NCI-H446 (cell line): ENCODE results near the gene TSPEAR.

ENCODE experiments used
- DNase-seq, 2 experiments: peaks; one replicate each; lab custom pipeline; 2025; lab: John Stamatoyannopoulos, UW

The TSPEAR gene

DNA sequence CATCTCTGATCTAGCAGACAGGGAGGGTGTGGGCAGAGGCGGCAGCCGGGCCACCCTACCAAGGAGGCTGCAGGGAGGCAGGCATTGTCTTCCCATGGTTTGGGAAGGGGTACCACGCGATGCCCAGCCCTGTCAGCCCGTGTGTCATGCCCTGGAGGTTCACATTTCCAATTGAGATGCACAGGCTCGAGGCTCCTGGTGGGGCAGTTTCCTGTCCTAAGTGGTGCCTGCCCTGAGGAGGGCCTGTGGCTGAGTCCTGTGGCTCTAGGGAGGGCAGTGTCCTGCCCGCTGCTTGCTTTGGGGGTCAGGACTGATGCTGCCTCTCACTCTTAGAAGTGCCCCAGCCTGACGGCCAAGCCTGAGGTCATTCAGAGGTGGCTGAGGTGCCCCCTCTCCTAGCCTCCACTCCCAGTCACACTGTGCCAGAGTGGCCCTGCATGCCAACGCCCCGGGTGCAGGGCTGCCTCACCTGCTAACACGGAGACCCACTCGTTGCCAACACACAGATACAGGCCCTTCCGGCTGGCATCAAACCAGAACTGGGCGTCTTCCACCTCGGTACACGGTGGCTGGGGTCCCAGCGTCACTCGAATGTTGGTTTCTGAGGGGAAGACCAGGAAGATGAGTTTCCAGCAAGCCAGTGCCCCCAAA, 183.3 kb downstream of the TSPEAR start:
- DNase-seq: no peak

DNA sequence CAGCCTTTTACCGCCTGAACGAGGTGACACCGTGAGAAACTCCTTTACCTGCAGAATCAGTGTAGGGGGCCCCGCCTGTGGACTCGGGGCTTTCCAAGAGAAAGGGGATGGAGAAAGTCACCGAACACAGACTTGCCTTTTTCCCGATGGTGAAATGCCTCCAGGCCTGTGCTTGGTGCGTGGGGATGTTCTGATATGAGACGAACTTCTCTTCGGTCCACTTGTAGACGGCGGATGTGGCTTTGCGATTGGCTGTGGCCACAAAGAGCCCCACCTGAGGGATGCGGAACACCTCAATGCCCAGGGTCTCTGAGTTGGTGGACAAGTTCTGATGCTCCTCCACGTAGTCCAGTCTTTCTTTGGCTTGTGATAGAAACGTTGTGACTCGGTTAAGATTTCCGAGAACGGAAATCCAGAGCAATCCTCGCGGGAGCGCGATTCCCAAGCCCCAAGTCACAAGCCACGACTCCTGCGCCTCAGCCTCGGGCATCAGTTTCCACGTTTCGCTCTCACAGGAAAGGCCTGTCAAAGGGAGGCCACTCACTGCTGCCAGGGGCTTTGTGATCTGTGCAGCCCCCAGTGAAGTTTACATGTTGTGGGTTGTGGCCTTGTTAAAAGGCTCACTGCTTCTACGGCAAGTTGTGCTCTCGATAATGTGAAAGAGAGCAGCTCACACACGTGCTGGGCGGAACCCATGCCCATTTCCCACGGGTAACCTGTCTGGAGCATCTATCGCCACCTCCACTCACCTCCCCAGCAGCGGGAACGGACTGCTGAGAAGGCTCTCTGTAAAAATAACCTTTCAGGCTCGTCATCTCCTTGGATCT, 184.0 kb downstream of the TSPEAR start:
- no peak for DNase-seq

DNA sequence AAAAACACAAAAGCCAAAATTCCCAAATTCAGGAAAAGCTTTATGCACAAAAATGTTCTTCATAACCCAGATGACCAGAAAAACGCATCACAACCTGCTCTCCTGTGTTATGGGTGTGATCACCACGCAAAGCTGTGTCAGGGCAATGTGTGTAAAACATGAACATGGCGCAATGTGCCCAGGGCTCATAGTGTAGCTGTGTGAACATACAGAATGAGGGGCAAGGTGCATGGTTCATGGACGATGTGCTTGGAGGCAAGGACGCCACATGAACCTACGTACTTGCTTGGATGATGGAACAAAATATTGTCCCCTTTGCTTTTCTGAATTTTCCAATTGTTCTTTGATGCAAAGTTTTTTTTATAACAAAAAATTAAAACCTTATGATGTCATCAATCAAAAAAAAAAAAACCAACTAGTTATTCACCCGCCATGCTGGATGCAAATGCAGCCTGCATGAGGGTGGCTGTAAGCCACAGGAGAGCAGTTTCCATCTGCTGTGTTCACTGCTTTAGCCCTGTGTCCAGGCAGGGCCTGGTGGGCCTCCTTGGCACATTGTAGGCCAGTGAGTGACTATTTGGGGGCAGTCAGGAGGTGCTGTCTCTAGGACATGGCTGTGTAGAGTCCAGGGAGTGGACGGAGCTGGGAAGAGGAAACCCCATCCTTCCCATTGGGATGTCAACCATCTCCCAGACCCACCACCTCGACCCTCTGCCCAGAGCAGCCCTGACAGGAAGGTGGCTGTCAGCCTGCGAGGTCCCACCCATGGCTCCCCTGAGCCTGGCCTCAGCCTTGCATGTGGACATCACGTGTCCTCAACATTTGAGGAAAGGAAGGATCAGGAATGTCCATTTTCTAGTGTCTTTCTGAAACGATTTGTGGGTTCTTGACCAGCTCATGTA, 185.0 kb downstream of the TSPEAR start:
- no peak for DNase-seq

DNA sequence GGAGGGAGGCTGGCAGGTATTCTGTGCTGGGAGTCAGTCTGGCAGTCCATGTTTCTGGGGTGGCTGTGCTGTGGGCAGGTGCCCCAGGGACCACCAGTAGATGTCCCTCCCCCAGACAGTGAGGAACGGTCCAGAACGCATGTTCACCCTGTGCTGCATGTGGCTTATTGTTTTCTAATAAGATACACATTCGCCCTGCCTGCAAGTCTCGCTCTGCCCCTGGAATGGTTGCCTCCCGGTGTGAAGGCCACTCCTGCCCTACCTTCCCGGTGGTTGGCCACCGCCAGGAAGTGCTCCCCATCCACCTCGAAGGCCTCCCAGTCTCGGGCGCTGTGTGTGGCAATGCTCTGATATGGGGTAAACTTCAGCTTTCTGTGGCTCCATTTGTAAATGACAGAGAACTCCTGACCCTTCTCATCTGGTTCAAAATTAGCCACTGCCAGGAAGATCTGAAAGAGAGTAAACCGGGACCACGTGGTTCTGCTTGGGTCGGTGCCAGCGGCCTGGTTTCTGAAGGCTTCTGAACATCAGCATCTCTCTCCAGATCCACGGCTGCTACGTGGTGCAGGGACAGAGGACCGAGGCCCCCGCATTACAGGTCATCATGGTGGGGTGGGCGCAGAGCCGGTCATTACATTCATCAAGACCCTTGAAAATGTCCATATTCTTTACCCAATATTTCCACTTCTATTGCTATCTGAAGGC, 185.8 kb downstream of the TSPEAR start:
- no peak for DNase-seq

DNA sequence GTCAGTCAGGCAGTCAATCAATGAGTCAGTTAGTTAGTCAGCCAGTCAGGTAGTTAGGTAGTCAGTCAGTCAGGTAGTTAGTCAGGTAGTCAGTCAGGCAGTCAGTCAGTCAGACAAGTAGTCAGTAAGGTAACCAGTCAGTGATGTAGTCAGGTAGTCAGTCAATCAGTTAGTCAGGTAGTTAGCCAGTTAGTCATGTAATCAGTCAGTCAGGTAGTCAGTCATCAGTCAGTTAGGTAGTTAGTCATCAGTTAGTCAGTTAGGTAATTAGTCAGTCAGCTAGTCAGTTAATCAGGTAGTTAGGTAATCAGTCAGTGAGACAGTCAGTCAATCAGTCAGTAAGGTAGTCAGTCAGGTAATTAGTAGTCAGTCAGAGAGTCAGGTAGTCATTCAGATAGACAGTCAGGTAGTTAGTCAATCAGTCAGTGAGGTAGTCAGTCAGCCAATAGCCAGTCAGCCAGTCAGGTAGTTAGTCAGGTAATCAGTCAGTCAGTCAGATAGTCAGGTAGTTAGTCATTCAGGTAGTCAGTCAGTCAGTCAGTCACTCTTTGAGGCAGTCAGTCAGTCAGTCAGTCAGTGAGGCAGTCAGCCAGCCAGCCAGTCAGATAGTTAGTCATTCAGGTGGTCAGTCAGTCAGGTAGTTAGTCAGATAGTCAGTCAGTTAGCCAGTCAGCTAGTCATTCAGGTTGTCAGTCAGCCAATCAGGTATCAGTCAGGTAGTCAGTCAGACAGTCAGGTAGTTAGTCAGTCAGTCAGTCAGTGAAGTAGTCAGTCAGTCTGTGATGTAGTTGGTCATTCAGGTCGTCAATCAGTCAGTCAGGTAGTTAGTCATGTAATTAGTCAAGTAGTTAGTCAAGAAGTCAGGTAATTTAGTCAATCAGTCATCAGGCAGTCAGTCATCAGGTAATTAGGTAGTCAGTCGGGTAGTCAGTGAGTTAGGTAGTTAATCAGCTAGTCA, 186.7 kb downstream of the TSPEAR start:
- no peak for DNase-seq

DNA sequence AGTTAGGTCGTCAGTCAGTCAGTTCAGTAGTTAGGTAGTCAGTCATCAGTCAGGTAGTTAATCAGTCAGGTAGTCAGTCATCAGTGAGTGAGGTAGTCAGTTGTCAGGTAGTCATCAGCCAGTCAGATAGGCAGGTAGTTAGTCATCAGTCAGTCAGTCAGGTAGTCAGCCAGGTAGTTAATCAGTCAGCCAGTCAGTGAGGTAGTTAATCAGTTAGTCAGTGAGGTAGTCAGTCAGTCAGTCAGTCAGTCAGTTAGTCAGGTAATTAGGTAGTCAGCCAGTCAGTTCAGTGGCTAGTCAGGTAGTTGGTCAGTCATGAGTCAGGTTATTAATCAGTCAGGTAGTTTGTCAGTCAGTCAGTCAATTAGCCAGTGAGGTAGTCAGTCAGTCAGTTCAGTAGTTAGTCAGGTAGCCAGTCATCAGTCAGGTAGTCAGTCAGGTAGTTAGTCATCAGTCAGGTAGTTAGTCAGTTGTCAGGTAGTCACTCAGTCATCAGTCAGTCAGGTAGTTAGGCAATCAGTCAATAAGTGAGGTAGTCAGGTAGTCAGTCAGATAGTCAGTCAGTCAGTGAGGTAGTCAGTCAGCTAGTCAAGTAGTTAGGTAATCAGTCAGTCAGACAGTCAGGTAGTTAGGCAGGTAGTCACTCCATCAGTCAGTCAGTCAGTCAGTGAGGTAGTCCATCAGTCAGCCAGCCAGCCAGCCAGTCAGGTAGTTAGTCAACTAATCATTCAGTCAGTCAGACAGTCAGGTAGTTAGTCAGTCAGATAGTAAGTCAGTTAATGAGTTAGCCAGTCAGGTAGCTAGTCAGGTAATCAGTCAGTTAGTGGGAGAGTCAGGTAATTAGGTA, 187.6 kb downstream of the TSPEAR start:
- no peak for DNase-seq

DNA sequence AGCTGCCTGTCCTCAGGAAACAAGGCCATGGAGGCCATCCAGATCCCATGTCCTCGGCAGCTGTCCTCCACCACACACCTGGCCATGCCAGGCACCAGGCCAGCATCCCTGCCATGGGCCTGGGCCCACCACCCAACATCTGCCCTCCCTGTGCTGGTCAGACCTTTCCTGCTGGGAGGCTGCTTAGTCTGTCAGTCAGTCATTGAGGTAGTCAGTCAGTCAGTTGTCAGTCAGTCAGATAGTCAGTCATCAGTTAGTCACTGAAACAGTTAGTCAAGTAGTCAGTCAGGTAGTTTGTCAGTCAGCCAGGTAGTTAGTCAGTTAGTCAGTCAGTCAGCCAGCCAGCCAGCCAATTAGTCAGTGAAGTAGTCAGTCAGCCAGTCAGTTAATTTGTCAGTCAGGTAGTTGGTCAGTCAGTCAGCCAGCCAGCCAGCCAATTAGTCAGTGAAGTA, 188.6 kb downstream of the TSPEAR start:
- DNase-seq: no peak

DNA sequence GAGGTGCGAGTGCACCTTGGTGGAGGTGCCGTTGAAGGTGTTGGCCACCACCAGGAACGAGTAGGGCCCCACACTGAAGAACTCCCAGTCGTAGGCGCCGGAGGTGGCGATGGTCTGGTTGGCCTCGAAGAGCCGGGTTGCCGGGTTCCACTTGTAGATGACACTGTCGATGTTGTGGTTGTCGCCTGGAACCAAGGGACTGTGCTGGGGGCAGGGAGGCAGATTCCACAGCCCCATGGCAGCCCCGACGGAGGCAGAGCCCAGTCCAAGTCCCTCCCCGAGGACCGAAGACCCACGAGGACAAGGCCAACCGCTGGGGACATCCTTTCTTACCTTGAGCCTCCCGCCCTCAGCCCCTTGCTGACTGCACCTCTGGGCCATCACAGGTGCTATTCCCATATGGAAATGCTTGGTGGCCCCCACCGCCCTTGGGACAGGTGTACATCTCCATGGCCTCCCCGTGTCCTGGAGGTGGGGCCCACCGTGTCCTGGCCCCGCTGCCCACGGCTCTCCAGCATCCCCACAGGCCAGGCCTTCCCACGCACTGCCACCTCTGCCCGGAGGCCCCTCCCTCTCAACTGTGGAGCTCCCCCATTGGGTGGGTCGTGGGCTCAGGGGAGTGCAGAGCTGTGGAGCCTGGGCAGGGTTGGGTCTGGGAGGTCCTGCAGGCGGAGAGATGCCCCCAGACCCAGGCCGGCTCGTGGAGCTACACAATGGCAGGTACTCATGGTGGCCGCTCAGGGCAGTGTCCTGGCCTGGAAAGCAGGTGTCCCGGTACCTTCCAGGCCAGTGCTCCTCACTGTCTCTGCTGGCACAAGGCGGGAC, 189.2 kb downstream of the TSPEAR start:
- no peak for DNase-seq

DNA sequence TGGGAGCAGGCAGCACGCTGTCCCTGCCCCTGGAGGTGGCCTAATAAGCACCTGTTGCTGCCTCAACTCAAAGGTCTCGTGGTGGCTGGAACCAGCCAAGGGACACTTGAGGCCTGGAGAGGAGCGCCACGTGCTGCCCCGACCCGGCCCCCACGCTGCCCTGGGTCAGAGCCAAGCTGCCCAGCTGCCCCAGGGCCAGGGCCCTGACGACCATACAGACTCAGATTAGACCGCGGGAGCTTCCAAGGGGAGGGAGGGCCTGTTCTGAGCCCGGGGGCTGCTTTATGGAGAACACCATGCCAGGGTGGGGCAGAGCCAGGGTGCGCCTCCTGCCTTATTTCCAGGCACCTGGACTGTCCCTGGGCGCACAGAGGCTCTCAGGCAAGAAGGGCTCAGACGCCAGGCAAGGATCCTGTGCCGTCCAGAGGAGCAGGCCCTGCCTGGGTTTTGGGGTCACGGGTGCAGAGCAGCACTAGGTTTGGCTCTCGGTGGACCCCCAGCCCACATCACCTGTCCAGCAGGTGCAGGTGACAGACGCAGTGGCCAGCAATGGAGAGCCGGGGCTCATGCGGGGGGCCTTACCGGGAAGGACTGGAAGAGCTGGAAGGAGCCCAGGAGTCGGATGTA, 190.0 kb downstream of the TSPEAR start:
- no peak for DNase-seq

DNA sequence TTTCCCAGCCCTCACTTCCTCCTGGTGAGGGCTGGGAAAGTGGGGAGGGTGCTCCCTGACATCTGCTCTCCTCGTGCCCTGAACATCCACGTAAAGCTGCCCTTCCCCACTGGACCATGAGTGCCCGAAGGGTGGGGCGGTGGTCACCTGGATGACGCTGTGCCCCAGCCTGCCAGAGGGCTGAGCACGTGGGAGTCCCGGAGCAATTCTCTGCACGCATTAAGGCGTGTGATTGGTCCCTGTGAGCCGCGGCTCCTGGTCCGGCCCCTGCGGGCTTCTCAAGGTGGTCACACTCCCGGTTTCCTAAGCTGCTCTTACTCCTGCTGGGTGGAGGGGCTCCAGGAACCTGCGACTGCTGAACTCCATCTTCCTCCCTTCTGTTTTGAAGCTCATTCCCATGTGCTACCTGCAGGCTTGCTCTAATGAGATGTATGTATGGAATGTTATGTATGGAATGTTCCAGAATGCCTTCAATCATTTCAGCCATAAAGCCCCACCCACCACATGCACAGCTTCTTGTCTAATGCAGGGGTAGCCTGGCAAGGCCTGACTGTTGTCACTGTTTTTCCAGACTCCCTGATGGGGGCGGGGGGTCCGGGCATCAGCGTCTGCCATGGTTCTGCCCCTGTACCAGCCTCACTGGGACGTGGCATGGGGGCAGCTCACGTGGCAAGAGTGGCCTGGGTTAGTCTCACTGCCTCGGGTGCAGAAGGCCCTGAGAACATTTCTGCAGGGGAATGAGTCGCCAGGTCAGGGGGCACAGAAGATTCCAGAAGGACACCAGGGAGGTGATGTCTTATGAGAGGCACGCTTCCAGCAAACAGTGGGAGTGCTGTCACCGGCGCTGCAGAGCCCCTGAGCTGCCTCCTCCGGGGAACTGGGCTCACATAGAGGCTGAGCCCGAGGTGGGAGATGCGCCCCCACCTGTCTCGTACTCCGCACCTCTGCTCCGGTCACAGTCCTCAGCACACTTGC, 190.8 kb downstream of the TSPEAR start:
- no peak for DNase-seq

DNA sequence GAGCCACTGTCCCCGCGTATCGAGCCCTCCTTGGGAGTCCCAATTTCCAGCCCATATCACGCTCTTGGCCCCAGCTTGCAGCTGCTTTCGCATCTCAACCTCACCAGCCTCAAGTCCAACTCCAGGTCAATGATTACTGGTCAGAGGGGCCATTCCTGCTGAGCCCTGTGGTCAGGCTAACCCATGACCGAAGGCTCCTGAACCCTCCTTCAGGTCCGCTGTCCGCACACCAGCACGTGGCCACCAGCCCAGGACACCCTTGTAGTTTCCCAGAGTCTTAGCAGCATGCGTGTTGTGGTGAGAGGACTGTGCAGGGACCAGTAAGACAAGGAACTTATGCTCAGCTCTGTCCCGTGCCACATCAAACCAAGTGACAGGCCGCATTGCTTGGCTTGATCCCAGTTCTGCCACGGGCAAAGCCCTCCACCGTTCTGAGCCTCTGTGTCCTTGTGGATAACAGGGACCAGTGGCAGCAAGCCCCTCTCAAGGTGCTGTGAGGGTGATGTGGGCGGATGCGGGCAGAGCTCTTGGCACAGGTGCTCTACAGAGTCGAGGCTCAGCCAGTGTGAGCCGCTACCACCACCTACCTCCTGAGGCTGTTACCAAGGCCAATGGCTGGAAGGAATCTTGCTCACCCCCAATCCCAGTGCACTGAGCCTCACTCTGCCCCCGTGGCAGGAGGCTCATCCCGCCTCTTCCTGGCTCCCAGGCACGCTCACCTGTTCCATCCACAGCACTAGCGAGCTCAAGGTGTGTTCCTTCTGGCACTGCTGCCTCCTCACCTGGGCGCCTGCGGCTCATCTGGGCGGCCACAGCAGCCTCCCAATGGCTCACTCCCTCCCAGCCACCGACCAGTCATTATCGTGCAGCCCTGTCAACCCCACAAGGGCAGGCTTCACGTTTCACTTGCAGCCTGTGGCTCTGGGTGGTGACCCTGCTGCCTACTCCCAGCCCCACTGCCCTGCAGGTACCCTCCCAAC, 191.7 kb downstream of the TSPEAR start:
- DNase-seq: no peak

DNA sequence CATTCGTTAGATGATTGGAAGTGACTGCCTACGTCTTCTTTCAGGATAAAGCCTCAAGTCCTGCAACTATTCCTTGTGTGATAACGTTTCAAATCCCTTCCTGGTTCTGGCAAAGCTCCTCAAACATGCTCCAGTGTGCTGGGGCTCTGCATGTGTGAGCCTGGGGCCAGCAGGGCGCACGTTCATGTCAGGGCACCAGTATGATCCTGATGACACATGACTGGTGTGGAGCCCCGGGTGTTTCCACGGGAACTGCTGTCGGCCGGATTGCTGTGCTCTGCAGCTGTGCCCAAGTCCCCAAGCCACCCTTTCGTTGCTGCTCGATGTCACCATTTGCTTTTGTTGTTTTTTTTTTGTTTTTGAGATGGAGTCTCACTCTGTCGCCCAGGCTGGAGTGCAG, 192.7 kb downstream of the TSPEAR start:
- DNase-seq: no peak

DNA sequence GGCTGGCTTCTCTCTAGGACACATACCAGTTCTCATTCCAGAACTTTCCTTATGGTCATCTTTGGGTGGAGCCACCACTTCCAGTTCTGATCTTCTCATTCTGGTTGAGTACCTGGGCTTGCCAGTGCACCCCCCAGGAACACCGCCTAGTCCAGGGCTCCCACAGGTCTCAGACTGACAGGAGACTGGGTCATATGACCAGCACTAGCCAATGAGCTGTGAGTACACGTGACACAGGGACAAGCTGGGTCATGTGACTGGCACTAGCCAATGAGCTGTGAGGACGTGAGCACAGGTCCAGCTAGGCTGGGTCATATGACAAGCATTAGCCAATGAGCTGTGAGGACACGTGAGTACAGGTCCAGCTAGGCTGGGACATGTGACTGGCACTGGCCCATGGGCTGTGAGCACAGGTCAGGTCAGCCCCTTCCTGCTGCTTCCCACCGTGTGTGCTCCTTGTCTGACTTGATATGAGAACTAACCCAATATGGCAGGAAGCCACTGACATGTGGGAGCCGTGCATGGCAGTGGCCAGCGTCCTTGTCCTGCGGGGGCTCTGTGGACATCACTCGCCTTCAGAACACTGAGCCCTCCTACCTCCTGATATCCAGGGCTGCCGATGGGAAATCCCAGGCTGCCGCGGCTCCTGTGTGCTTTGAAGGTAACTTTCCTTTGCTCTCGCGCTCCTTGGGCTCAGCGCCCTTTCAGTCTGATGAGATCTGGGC, 194.0 kb downstream of the TSPEAR start:
- no peak for DNase-seq

DNA sequence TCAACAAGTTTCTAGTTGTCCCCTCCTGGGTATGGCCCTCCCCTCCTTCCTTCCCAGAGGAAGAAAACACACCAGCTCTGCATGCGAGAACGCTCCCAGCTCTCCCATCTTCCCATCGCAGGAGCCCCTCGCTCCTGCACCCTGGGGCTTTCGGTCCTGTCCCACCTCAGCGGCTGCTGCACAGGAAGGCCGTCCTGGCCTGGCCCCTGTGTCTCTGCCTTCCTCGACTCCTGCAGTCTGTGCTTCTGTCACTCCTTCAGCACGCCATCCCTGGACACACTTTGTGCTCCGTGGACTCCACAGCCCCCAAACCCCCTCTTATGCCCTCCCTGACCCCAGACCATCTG, 194.6 kb downstream of the TSPEAR start:
- DNase-seq: no peak

DNA sequence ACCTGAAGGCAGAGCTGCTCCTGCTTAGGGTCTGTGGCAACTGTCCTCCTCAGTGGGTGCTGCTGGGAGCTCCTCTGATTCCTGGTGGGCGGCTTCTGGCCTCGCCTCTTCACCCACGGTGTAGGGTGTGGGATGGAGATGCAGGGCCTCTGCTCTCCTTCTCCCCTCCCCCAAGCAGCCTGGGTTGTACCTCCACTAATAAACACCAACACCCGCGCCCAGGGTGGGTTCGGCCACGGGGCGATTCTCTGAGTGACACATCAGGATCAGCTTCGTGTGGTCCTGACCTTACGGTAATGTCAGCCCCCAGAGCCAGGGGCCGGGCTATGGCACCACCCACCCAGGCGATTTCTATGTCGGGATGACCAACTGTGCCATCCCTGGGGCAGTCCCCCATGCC, 195.0 kb downstream of the TSPEAR start:
- DNase-seq: no peak
